GM21515 (cell line): ENCODE results near the gene REEP1.
"Not testable (repeated sequence)": the region's sequence is repeated elsewhere in the genome, so short reads cannot be mapped to it uniquely, and the experiment has no call there.

Source experiments
- ATAC-seq: cut with Tn5 transposase; IDR thresholded peaks from one replicate; pipeline ENCODE4 v1.9.1; 2021; ENCODE audit not compliant: unreplicated experiment

Gene REEP1

GRCh38 chr2:86249176-86249575, 88.2 kb downstream of the REEP1 start:
- ATAC-seq = no peak

- ATAC-seq = not testable (repeated sequence)
Measured at GRCh38 chr2:86245222-86245621, 92.2 kb downstream of the REEP1 start.

- not testable (repeated sequence) for ATAC-seq
Measured at GRCh38 chr2:86244781-86245180, 92.6 kb downstream of the REEP1 start.

- ATAC-seq = no peak
Measured at GRCh38 chr2:86243950-86244733, 93.3 kb downstream of the REEP1 start.

GRCh38 chr2:86243272-86243671, 94.2 kb downstream of the REEP1 start:
- ATAC-seq = no peak

GRCh38 chr2:86241611-86242010, 95.8 kb downstream of the REEP1 start:
- no peak for ATAC-seq

GRCh38 chr2:86240251-86240650, 97.2 kb downstream of the REEP1 start:
- ATAC-seq = no peak

GRCh38 chr2:86239745-86240144, 97.7 kb downstream of the REEP1 start:
- no peak for ATAC-seq

- ATAC-seq = no peak
Measured at GRCh38 chr2:86239326-86239725, 98.1 kb downstream of the REEP1 start.

- ATAC-seq = peak; percentile 76
Measured at GRCh38 chr2:86238354-86238753, 99.1 kb downstream of the REEP1 start.

- no peak for ATAC-seq
Measured at GRCh38 chr2:86237172-86237571, 100.3 kb downstream of the REEP1 start.

GRCh38 chr2:86235196-86235980, 102.0 kb downstream of the REEP1 start:
- no peak for ATAC-seq

- no peak for ATAC-seq
Measured at GRCh38 chr2:86234563-86235131, 102.8 kb downstream of the REEP1 start.

- no peak for ATAC-seq
Measured at GRCh38 chr2:86233436-86233835, 104.0 kb downstream of the REEP1 start.

- ATAC-seq = no peak
Measured at GRCh38 chr2:86232910-86233309, 104.5 kb downstream of the REEP1 start.

GRCh38 chr2:86232373-86232784, 105.0 kb downstream of the REEP1 start:
- no peak for ATAC-seq

- ATAC-seq = no peak
Measured at GRCh38 chr2:86231680-86232372, 105.6 kb downstream of the REEP1 start.

GRCh38 chr2:86230961-86231360, 106.5 kb downstream of the REEP1 start:
- no peak for ATAC-seq

- no peak for ATAC-seq
Measured at GRCh38 chr2:86229221-86229620, 108.2 kb downstream of the REEP1 start.

GRCh38 chr2:86228574-86228973, 108.9 kb downstream of the REEP1 start:
- not testable (repeated sequence) for ATAC-seq

- no peak for ATAC-seq
Measured at GRCh38 chr2:86227685-86228084, 109.7 kb downstream of the REEP1 start.
